Large intestine (tissue), 3 donors: Measurements from ENCODE around the gene RBM3. TPM values are rescaled to one million over a fixed set of nuclear protein-coding genes. Genes with fewer than 3 reads are reported as not detected.
A peak's percentile ranks its signal among the peaks of the same experiment; 100 is the strongest.

Source experiments
- DNase-seq, 2 donors: peaks; one replicate each; pipeline versions ENCODE4 v3.0.0 to v3.0.0-alpha.2; 2013
- H3K27ac ChIP-seq: one replicate; pipeline ENCODE4 v1.5.1; 2013; ENCODE audit warnings: low read length
- H3K27me3 ChIP-seq: 2 replicates; pipeline ENCODE4 v1.6.1; 2013; ENCODE audit warnings: low read length; ENCODE audit not compliant: control insufficient read depth, insufficient read depth
- H3K36me3 ChIP-seq: 2 replicates; pipeline ENCODE4 v1.6.1; 2013; ENCODE audit warnings: low read length; ENCODE audit not compliant: control insufficient read depth, insufficient read depth
- H3K4me1 ChIP-seq: one replicate; pipeline ENCODE4 v1.6.1; 2013; ENCODE audit warnings: low read length; ENCODE audit not compliant: control insufficient read depth, insufficient read depth
- H3K4me3 ChIP-seq: one replicate; pipeline ENCODE4 v1.5.1; 2013; ENCODE audit warnings: low read length
- H3K9me3 ChIP-seq: one replicate; pipeline ENCODE4 v1.6.1; 2013; ENCODE audit warnings: mild to moderate bottlenecking, low read depth, low read length, moderate library complexity; ENCODE audit not compliant: control insufficient read depth
- WGBS: methylation state at CpG from one replicate; pipeline ENCODE4 v1.1.5; 2013; ENCODE audit warnings: low lambda C conversion rate; ENCODE audit not compliant: insufficient coverage; 5-methylcytosine and 5-hydroxymethylcytosine counted together
- polyA plus RNA-seq: library from polyadenylated mRNA; unstranded; fragments of 120-200 nt; gene quantifications from one replicate; pipeline ENCODE4 v1.2.1, GENCODE V29; 2013

Gene RBM3
- polyA plus RNA-seq, 1 donor: 257 TPM

DNA sequence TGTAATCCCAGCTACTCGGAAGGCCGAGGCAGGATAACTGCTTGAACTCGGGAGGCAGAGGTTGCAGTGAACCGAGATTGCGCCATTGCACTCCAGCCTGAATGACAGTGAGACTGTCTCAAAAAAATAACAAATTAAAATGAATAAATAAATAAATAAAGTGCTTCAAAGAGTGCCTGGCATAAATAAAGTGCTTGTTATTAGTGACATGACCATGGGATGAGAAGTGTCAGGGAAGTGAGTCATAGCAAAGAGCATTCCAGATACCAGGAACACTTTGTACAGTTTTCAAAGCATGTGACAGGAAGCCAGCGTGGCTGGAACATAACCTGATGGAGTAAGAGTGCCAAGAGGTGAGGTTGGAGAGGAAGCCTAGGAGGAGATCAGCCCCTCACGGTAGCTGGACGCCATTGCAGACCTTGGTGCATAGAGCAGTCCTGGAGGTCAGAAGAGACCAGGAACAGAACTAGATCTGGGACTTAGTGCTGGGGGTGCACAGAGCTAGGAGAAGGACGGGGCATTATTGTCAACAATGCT lies 17.0 kb downstream of the RBM3 start:
- no CpG with 5 or more reads among the region's 9 CpGs for WGBS
- peak; percentile 19 to 60 for DNase-seq

DNA sequence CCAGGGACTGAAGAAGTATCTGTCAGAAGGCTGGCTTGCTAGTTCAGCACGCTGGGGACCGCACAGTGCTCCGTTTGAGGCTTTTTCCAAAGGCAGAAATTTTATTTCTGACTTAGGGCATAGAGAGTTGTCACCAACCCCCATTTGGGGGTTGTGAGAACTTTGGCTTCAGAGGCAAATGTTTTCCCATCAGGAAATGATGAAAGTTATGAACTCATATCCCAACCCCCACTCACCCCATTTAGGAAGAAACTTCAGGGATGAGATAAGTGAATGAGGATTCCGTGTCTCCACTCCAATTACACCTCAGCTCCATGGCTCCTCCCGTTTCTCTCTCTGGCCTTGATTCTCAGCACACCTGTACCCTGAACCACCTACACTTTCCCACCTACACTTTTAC lies 18.7 kb downstream of the RBM3 start:
- no peaks in the 10 kb centered on the region for H3K4me1 ChIP-seq
- no peak for DNase-seq
- no peak overlapping the region for H3K4me3 ChIP-seq
- H3K27me3 ChIP-seq: no peaks in the 10 kb centered on the region
- no peak overlapping the region for H3K27ac ChIP-seq
- no peaks in the 10 kb centered on the region for H3K36me3 ChIP-seq
- no peaks in the 10 kb centered on the region for H3K9me3 ChIP-seq
- no CpG with 5 or more reads among the region's 5 CpGs for WGBS

More for the DNA sequence above, 17.0 kb downstream of the RBM3 start:
- Histone ChIP-seq H3K27me3 (no peaks in the 10 kb centered on the region), H3K4me1 (no peaks in the 10 kb centered on the region), H3K4me3 (no peak overlapping the region), H3K36me3 (no peaks in the 10 kb centered on the region), H3K9me3 (no peaks in the 10 kb centered on the region), H3K27ac (no peak overlapping the region)

DNA sequence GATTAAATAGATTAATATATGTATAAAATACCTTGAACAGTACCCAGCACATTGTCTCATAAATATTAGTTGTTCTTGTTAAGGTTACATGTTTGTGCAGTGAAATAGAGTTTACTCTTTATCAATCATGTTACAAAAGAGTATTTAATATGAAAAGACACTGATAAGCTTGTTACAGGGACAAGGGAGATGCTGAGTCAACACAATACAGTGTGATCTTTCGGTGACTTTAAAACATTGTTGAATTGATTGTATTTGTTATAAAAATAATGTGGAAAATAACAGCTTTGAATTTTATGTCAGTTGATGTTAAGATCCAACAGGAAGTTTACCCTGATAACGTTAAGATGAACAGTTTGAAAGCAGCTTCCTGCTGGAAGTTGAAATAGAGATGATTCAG lies 21.6 kb downstream of the RBM3 start:
- no peak overlapping the region for H3K27ac ChIP-seq
- peaks cover 5% of the 10 kb centered on the region for H3K4me1 ChIP-seq
- DNase-seq: no peak
- WGBS: no CpG with 5 or more reads among the region's 2 CpGs
- H3K36me3 ChIP-seq: peaks cover 21% of the 10 kb centered on the region
- no peaks in the 10 kb centered on the region for H3K27me3 ChIP-seq
- no peaks in the 10 kb centered on the region for H3K9me3 ChIP-seq
- H3K4me3 ChIP-seq: no peak overlapping the region

DNA sequence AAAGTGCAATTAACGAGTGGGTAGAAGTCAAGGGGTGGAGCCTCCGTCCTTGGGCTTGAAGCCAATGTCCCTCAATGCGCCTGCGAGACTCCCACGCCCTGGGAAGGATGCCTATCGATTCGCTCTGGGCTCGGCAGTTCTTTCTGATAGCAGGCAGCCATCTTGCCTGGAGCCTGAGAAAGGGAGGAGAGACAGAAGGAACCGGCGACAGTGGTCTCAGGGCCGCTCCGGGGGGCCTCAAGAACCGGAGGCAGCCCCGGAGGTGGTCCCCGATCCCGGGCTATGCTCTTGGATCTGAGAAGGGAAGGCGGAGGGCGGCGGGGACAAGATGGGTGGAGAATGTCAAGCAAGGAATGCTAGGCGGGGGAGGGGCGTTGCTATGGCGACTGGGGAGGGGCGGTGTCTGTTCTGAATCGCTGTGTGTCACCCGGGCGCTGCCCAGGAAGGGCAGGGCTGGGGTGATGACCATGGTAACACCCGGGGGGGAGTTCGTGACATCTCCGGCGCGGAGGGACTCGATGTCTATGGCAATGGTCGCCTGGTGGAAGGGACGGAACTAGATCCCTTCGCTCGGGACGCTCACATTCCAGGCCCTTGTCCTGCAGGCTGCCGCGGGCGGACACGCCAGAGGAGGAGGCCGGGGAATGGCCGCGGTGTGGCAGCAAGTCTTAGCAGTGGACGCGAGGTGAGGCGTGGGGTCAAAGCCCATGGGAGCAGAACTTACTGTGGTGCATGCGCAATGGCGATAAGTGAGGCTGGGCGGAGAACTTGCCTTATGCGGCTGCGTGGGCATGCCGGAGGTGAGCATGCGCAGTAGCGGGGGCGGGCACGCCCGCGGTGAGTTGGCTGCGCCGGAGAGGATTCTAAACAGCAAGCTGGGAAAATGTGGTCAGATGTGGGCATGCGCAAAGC lies 23.3 kb downstream of the RBM3 start, which contains the start of gene WDR13:
Gene WDR13 (plus strand): TSS at position 140 of the 912 bp plus-strand sequence. CDS start 505 bp downstream, at position 645.
- peak; percentile 95 to 97 for DNase-seq
- Histone ChIP-seq H3K27me3 (no peaks in the 10 kb centered on the region), H3K4me3 (peak within 1 kb of the TSS; percentile 79), H3K4me1 (peaks cover 5% of the 10 kb centered on the region), H3K36me3 (peaks cover 33% of the 10 kb centered on the region), H3K27ac (peak within 1 kb of the TSS; percentile 98), H3K9me3 (no peaks in the 10 kb centered on the region)
- WGBS: no CpG with 5 or more reads among the region's 62 CpGs

DNA sequence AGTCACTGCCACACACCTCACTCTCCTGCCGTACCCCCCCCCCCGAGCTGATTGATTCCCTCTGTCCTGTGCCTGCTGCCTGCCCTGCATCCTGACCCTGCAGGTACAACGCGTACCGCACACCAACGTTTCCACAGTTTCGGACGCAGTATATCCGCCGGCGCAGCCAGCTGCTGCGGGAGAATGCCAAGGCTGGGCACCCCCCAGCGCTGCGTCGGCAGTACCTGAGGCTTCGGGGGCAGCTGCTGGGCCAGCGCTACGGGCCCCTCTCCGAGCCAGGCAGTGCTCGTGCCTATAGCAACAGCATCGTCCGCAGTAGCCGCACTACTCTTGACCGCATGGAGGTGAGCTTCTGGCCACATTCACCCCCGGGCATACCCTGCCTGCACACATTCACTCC lies 24.3 kb downstream of the RBM3 start:
- Histone ChIP-seq H3K27me3 (no peaks in the 10 kb centered on the region), H3K9me3 (no peaks in the 10 kb centered on the region), H3K27ac (no peak overlapping the region), H3K4me1 (peaks cover 5% of the 10 kb centered on the region), H3K36me3 (peaks cover 37% of the 10 kb centered on the region), H3K4me3 (no peak overlapping the region)
- WGBS: no CpG with 5 or more reads among the region's 25 CpGs
- DNase-seq: no peak

DNA sequence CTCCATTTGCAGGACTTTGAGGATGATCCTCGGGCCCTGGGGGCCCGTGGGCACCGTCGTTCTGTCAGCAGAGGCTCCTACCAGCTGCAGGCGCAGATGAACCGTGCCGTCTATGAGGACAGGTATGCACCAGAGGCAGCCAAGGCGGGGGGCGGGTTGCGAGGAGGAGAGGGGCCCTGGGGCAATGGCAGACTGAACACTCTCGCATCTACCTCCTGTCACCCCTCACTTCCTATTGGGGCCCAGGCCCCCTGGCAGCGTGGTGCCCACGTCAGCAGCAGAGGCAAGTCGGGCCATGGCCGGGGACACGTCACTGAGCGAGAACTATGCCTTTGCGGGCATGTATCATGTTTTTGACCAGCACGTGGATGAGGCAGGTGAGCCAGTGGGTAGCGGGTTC lies 25.1 kb downstream of the RBM3 start:
- no peak for DNase-seq
- Histone ChIP-seq H3K36me3 (peaks cover 40% of the 10 kb centered on the region), H3K27ac (no peak overlapping the region), H3K4me1 (peaks cover 5% of the 10 kb centered on the region), H3K4me3 (no peak overlapping the region), H3K9me3 (no peaks in the 10 kb centered on the region), H3K27me3 (no peaks in the 10 kb centered on the region)
- no CpG with 5 or more reads among the region's 20 CpGs for WGBS

DNA sequence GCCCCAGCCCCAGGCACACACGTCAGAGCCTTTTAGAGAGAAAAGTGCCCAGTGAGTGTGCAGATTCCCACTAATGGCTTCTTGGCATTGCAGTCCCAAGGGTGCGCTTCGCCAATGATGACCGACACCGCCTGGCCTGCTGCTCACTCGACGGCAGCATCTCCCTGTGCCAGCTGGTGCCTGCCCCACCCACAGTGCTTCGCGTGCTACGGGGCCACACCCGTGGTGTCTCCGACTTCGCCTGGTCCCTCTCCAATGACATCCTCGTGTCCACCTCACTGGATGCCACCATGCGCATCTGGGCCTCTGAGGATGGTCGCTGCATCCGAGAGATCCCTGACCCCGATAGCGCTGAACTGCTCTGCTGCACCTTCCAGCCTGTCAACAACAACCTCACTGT lies 25.9 kb downstream of the RBM3 start:
- no peak overlapping the region for H3K4me3 ChIP-seq
- no peaks in the 10 kb centered on the region for H3K27me3 ChIP-seq
- DNase-seq: no peak
- peaks cover 41% of the 10 kb centered on the region for H3K36me3 ChIP-seq
- no peak overlapping the region for H3K27ac ChIP-seq
- no peaks in the 10 kb centered on the region for H3K9me3 ChIP-seq
- peaks cover 5% of the 10 kb centered on the region for H3K4me1 ChIP-seq
- WGBS: no CpG with 5 or more reads among the region's 19 CpGs

DNA sequence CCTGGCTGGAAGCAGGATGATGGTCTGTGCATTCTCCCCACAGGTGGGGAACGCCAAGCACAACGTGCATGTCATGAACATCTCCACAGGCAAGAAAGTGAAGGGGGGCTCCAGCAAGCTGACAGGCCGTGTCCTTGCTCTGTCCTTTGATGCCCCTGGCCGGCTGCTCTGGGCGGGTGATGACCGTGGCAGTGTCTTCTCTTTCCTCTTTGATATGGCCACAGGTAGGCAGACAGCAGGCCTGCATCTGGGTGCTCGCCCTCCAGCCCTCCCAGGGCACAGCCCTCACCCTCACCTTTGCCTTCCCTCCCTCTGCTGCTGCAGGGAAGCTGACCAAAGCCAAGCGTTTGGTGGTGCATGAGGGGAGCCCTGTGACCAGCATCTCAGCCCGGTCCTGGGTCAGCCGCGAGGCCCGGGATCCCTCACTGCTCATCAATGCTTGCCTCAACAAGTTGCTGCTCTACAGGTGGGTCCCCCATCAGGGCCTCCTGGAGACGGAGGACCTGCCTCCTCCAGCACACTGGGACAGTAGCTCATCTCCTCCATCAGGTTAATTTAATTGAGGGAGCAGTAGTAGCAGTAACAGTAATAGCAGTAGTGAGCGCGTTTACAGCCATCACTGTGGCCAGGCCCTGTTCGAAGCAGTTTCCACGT lies 27.6 kb downstream of the RBM3 start:
- WGBS: no CpG with 5 or more reads among the region's 17 CpGs
- Histone ChIP-seq H3K27me3 (no peaks in the 10 kb centered on the region), H3K36me3 (peaks cover 41% of the 10 kb centered on the region)

DNA sequence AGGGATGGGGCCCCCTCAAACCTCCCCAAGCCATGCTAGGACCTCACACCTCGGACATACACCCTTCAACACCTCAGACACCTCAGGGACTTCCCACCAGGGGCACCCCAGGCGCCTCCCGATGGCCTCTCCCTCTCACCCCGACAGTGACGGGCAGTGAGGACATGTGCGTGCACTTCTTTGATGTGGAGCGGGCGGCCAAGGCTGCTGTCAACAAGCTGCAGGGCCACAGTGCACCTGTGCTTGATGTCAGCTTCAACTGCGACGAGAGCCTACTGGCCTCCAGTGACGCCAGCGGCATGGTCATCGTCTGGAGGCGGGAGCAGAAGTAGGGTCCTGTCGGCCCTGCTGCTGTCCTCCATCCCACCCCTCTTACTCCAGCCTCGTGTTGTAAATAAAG lies 30.4 kb downstream of the RBM3 start:
- H3K9me3 ChIP-seq: no peaks in the 10 kb centered on the region
- WGBS: no CpG with 5 or more reads among the region's 16 CpGs
- no peaks in the 10 kb centered on the region for H3K4me1 ChIP-seq

More for the DNA sequence above, 27.6 kb downstream of the RBM3 start:
- Histone ChIP-seq H3K27ac (no peak overlapping the region), H3K4me1 (peaks cover 5% of the 10 kb centered on the region), H3K9me3 (no peaks in the 10 kb centered on the region), H3K4me3 (no peak overlapping the region)
- no peak for DNase-seq

DNA sequence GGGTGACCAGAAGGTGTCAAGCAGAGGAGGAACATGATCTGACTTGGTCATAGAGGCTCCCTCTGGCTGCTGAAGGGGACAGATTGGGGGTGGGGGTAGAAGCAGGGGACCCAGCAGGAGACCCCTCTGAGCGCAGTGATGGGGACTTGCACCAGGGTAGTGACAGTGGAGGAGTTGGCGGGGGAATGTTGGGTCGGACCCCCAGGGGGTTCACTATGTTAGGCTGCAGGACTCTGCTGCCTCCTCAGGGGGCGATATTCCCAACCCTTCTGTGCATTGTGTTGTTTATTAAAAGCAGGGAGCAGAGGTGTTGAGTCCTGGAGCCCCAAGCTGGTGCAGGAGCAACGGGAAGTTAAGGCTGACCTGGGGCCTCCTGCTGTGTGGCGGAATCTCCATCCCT lies 31.8 kb downstream of the RBM3 start:
- no peaks in the 10 kb centered on the region for H3K27me3 ChIP-seq
- H3K4me3 ChIP-seq: no peak overlapping the region
- no peaks in the 10 kb centered on the region for H3K9me3 ChIP-seq
- H3K4me1 ChIP-seq: no peaks in the 10 kb centered on the region
- H3K36me3 ChIP-seq: peaks cover 19% of the 10 kb centered on the region
- H3K27ac ChIP-seq: no peak overlapping the region
- no peak for DNase-seq
- WGBS: no CpG with 5 or more reads among the region's 6 CpGs

More for the DNA sequence above, 30.4 kb downstream of the RBM3 start:
- no peak for DNase-seq
- H3K27me3 ChIP-seq: no peaks in the 10 kb centered on the region
- H3K27ac ChIP-seq: no peak overlapping the region
- peaks cover 30% of the 10 kb centered on the region for H3K36me3 ChIP-seq
- H3K4me3 ChIP-seq: no peak overlapping the region
